ENCODE data around the gene CFB. TPM values are rescaled to one million over a fixed set of nuclear protein-coding genes. Genes with fewer than 3 reads are reported as not detected.
A peak's percentile ranks its signal among the peaks of the same experiment; 100 is the strongest.

Gene CFB
- total RNA-seq, 6 experiments from 2014 or later: 0.33 to 1.3 (median 0.81) TPM; not detected in 1

DNA sequence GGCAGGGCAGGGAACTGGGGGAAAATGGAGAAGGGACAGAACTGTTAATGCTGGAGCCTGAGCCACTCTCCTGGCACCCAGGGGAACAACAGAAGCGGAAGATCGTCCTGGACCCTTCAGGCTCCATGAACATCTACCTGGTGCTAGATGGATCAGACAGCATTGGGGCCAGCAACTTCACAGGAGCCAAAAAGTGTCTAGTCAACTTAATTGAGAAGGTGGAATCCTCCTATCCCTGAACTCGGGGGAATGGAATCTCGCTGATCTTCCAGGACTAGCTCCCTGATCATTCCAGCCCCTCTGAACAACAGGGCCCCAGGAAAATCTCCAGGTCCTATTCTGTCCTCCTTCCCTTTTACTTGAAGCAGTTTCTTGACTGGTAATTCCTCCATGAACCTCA is 2.0 kb downstream of the CFB start:
- H3K4me1 Mint-ChIP-seq (ENCODE audit: low read depth): peaks cover 37% of the 10 kb centered on the region

DNA sequence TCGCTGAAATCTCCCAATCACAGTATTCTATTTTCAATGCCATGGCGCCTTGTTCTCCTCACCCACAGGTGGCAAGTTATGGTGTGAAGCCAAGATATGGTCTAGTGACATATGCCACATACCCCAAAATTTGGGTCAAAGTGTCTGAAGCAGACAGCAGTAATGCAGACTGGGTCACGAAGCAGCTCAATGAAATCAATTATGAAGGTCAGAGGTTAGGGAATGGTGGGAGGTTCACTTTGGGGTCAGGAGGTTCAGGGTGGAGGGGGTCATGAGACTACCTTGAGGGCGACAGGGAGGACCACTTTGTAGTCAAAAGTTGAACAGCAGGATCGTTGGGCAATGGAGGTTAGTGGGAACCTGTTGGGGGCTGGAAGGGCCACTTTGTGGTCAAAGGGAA is 2.4 kb downstream of the CFB start:
- Mint-ChIP-seq H3K27me3 (ENCODE audit: insufficient read depth) (peaks cover 17% of the 10 kb centered on the region), H3K36me3 (ENCODE audit: low read depth) (peaks cover 3% of the 10 kb centered on the region; the same call in 1 of the 2 replicates), H3K27ac (no peak overlapping the region), H3K4me3 (no peak overlapping the region), H3K4me1 (ENCODE audit: low read depth) (peaks cover 37% of the 10 kb centered on the region), H3K9me3 (no peaks in the 10 kb centered on the region)
- DNase-seq: no peak
- TF ChIP-seq, protein P1, sequence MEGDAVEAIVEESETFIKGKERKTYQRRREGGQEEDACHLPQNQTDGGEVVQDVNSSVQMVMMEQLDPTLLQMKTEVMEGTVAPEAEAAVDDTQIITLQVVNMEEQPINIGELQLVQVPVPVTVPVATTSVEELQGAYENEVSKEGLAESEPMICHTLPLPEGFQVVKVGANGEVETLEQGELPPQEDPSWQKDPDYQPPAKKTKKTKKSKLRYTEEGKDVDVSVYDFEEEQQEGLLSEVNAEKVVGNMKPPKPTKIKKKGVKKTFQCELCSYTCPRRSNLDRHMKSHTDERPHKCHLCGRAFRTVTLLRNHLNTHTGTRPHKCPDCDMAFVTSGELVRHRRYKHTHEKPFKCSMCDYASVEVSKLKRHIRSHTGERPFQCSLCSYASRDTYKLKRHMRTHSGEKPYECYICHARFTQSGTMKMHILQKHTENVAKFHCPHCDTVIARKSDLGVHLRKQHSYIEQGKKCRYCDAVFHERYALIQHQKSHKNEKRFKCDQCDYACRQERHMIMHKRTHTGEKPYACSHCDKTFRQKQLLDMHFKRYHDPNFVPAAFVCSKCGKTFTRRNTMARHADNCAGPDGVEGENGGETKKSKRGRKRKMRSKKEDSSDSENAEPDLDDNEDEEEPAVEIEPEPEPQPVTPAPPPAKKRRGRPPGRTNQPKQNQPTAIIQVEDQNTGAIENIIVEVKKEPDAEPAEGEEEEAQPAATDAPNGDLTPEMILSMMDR (IDR thresholded peaks at IDR 0.05): no peak

More for the DNA sequence above, 2.0 kb downstream of the CFB start:
- Mint-ChIP-seq H3K36me3 (ENCODE audit: low read depth) (no peaks in the 10 kb centered on the region), H3K27me3 (ENCODE audit: insufficient read depth) (peaks cover 17% of the 10 kb centered on the region), H3K9me3 (no peaks in the 10 kb centered on the region), H3K4me3 (no peak overlapping the region), H3K27ac (no peak overlapping the region)
- TF ChIP-seq, protein P1 (IDR thresholded peaks at IDR 0.05): no peak
- DNase-seq: no peak

DNA sequence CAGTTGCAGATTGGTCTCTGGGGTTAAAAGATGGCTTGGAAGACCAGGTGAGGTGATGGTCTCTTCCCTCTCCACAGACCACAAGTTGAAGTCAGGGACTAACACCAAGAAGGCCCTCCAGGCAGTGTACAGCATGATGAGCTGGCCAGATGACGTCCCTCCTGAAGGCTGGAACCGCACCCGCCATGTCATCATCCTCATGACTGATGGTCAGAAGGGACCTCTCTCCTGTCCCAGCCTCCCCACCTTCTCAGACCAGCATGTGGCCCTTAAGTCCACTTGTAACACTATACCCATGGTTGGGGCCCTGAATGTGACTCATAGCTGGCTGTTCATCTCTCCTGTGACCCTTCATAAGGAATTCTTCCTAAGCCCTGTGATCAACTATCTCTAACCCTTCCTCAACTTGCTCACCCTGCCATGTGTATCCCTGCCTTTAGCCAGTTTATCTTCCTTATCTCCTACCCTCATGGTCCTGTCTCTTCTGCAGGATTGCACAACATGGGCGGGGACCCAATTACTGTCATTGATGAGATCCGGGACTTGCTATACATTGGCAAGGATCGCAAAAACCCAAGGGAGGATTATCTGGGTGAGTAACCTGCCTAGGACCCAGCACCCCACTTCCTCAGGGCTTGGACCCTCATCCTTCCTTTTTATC is 3.0 kb downstream of the CFB start:
- Mint-ChIP-seq H3K36me3 (ENCODE audit: low read depth) (peaks cover 8% of the 10 kb centered on the region; the same call in 1 of the 2 replicates), H3K4me1 (ENCODE audit: low read depth) (peaks cover 37% of the 10 kb centered on the region), H3K4me3 (peak overlapping the region; percentile 3; the same call in 1 of the 2 replicates), H3K27me3 (ENCODE audit: insufficient read depth) (peaks cover 14% of the 10 kb centered on the region), H3K27ac (peak overlapping the region; percentile 7; the same call in 1 of the 2 replicates), H3K9me3 (no peaks in the 10 kb centered on the region)
- TF ChIP-seq, protein P1 (IDR thresholded peaks at IDR 0.05): no peak
- DNase-seq: peak; percentile 52

DNA sequence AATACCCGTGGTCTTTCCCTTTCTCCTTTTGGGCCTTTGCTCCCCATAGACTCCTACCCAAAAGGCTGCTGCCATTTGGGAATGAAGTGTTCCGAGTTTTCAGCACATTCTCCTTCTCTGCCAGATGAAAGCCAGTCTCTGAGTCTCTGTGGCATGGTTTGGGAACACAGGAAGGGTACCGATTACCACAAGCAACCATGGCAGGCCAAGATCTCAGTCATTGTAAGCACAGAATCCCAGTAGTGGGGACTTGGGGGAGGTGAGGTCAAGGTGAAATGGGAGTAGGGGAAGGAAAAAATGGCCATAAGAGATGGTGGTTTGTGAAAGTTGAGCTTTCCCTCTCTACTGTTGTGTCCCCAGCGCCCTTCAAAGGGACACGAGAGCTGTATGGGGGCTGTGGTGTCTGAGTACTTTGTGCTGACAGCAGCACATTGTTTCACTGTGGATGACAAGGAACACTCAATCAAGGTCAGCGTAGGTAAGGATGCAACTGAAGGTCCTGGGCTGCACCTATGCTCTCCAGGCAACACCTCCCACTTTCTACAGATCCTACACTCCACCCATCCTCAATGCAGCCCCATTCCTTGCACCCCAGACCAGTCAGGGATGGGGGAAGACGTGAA is 4.1 kb downstream of the CFB start:
- H3K27ac Mint-ChIP-seq: no peak overlapping the region
- TF ChIP-seq, protein P1 (IDR thresholded peaks at IDR 0.05): no peak
- H3K9me3 Mint-ChIP-seq: no peaks in the 10 kb centered on the region
- H3K36me3 Mint-ChIP-seq (ENCODE audit: low read depth): peaks cover 20% of the 10 kb centered on the region; the same call in 1 of the 2 replicates
- DNase-seq: no peak
- H3K4me3 Mint-ChIP-seq: no peak overlapping the region
- peaks cover 33% of the 10 kb centered on the region for H3K4me1 Mint-ChIP-seq (ENCODE audit: low read depth)
- H3K27me3 Mint-ChIP-seq (ENCODE audit: insufficient read depth): peaks cover 8% of the 10 kb centered on the region

DNA sequence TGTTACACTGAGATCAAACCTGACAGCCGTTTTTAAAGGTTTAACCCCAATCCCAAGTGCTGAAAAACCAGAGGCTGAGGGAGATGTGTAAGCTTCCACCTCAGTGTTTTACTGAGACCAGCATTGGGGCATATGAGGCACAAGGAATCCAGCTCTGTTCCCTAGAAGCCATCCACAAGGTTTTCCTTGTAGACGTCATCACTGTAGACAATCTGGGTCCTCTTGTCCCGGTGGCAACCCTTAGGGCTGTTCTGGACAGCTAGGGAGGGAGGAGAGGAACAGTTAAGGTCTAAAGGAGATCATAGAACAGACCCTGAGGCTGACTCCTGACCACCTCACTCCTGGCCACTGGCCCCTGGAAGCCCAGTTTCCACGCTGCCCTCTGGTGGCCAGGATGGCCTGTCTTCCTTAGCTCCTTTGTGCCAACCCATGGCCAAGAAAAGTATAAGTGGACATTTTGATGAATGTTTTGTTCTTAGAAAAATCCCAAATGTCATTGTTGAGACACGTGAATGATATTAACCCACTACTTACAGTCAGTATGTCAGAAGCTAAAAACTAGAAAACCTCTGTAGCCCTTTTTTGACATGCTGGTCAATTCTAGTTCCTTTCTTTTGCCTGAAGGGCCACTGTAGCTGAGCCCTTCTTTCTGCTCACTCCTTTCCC is 6.4 kb downstream of the CFB start:
- H3K27ac Mint-ChIP-seq: peak overlapping the region; percentile 8
- no peak overlapping the region for H3K4me3 Mint-ChIP-seq
- H3K36me3 Mint-ChIP-seq (ENCODE audit: low read depth): peaks cover 21% of the 10 kb centered on the region; the same call in 1 of the 2 replicates
- TF ChIP-seq, protein P1 (IDR thresholded peaks at IDR 0.05): peak; percentile 92
- no peaks in the 10 kb centered on the region for H3K9me3 Mint-ChIP-seq
- DNase-seq: peak; percentile 53
- peaks cover 8% of the 10 kb centered on the region for H3K27me3 Mint-ChIP-seq (ENCODE audit: insufficient read depth)
- H3K4me1 Mint-ChIP-seq (ENCODE audit: low read depth): peaks cover 21% of the 10 kb centered on the region

Data from HFFc6 (cell line).